Adrenal gland (tissue), 5 donors: ENCODE results near the gene BZW1.

Source experiments
- CTCF ChIP-seq, 6 experiments: fragments of 450-650 bp in 4 of 6; fragments of 200-600 bp in 2 of 6; sonication (generic) in 1 of 6; IDR thresholded peaks; 1 replicate in 5 of 6; 2 replicates in 1 of 6; pipeline versions ENCODE4 v1.5.1 to v1.8.0; 2016 to 2021; ENCODE audit warnings: antibody characterized with exemption in 6 of 6, mild to moderate bottlenecking in 2 of 6, moderate library complexity in 1 of 6
- POLR2A ChIP-seq, 2 donors: fragments of 450-650 bp; IDR thresholded peaks; one replicate each; pipeline ENCODE4 v1.6.1; 2017; ENCODE audit warnings: antibody characterized with exemption in 2 of 2, mild to moderate bottlenecking in 2 of 2, moderate library complexity in 1 of 2
- donor health status: DM: no; HTN: no; CAD: no.

GRCh38 chr2:200852605-200853004, 40.9 kb downstream of the BZW1 start:
- TF ChIP-seq CTCF (IDR thresholded peaks at IDR 0.05) (no peak), POLR2A (IDR thresholded peaks at IDR 0.05) (no peak)
